Measurements from ENCODE around the gene CBX8. TPM values are rescaled to one million over a fixed set of nuclear protein-coding genes. Genes with fewer than 3 reads are reported as not detected.

CBX8 gene
- total RNA-seq, 2 experiments from 2014 or later = 7.0 to 9.4 TPM

GRCh38 chr17:79832218-79833109 is 35.6 kb upstream of the CBX8 start:
- H3K27ac Mint-ChIP-seq = no peak overlapping the region
- no peaks in the 10 kb centered on the region for H3K9me3 Mint-ChIP-seq
- peak; percentile 33 for DNase-seq
- peaks cover 15% of the 10 kb centered on the region for H3K36me3 Mint-ChIP-seq (ENCODE audit: low read depth)
- no peak overlapping the region for H3K4me3 Mint-ChIP-seq
- peaks cover 24% of the 10 kb centered on the region for H3K4me1 Mint-ChIP-seq (ENCODE audit: low read depth)
- ChIA-PET POLR2A (interaction anchor here (0.6 to 1.2 kb wide), 3 partner anchors 18 to 1143 kb away, joined by 3 to 6 read pairs (median 3); no protein-coding TSS in a partner anchor), CTCF (interaction anchor here (0.8 to 1.6 kb wide), 4 partner anchors 10 to 91 kb away, joined by 3 to 4 read pairs (median 3); no protein-coding TSS in a partner anchor)
- intact Hi-C loops (cut with micrococcal nuclease) = no loop called here
- peak; percentile 4 for ATAC-seq
- no peaks in the 10 kb centered on the region for H3K27me3 Mint-ChIP-seq
- no peak for TF ChIP-seq CTCF (IDR thresholded peaks at IDR 0.05)

GRCh38 chr17:79831265-79832217 is 34.7 kb upstream of the CBX8 start:
- Mint-ChIP-seq H3K9me3 (no peaks in the 10 kb centered on the region), H3K4me1 (ENCODE audit: low read depth) (peaks cover 18% of the 10 kb centered on the region), H3K36me3 (ENCODE audit: low read depth) (peaks cover 12% of the 10 kb centered on the region), H3K27me3 (peaks cover 3% of the 10 kb centered on the region), H3K4me3 (no peak overlapping the region), H3K27ac (no peak overlapping the region)
- no peak for TF ChIP-seq CTCF (IDR thresholded peaks at IDR 0.05)
- no peak for ATAC-seq
- no peak for DNase-seq
- ChIA-PET CTCF (interaction anchor here (0.9 to 1.4 kb wide), 2 partner anchors 9 to 11 kb away, joined by 3 read pairs; no protein-coding TSS in a partner anchor), POLR2A (interaction anchor here (0.6 to 1.3 kb wide), 3 partner anchors 18 to 1144 kb away, joined by 3 read pairs; no protein-coding TSS in a partner anchor)
- intact Hi-C loops (cut with micrococcal nuclease) = no loop called here

- CTCF ChIA-PET = interaction anchor here (0.9 to 1.4 kb wide), 4 partner anchors 10 to 41 kb away, joined by 3 to 4 read pairs (median 3); no protein-coding TSS in a partner anchor
- Mint-ChIP-seq H3K9me3 (no peaks in the 10 kb centered on the region), H3K27me3 (peaks cover 5% of the 10 kb centered on the region), H3K36me3 (ENCODE audit: low read depth) (peaks cover 12% of the 10 kb centered on the region), H3K4me1 (ENCODE audit: low read depth) (peaks cover 22% of the 10 kb centered on the region), H3K4me3 (no peak overlapping the region), H3K27ac (no peak overlapping the region)
- intact Hi-C loops (cut with micrococcal nuclease) = no loop called here
- no peak for DNase-seq
- ATAC-seq = no peak
- no peak for TF ChIP-seq CTCF (IDR thresholded peaks at IDR 0.05)
- POLR2A ChIA-PET = interaction anchor here (1.3 kb wide), 1 partner anchor 25 kb away, joined by 3 read pairs; no protein-coding TSS in a partner anchor
These were observed 33.9 kb upstream of the CBX8 start for GRCh38 chr17:79830763-79831264.

DNA sequence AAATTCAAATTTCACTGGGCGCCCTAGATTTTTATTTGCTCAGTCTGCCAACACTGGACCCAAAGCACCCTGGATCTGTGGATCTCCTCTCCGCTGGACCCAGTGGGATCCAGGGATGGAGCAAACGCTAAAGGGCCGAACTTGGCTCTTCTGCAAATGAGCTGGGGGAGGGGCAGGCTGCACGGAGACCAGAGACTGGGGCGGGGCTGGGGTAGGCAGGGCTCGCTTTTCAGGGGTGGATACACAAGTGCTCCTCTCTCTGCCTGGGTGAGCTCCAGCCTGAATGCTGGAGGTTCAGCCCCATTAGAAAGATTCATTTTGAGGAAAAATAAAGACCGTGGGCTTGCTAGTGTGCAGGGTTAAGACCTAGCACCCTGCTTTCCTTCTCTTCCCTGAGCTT is 33.4 kb upstream of the CBX8 start:
- ATAC-seq = no peak
- POLR2A ChIA-PET = interaction anchor here (1.3 kb wide), 1 partner anchor 25 kb away, joined by 3 read pairs; no protein-coding TSS in a partner anchor
- CTCF ChIA-PET = interaction anchor here (0.9 to 1.4 kb wide), 4 partner anchors 11 to 41 kb away, joined by 3 to 4 read pairs (median 3); no protein-coding TSS in a partner anchor
- Mint-ChIP-seq H3K27me3 (peaks cover 5% of the 10 kb centered on the region), H3K27ac (no peak overlapping the region), H3K4me1 (ENCODE audit: low read depth) (peaks cover 22% of the 10 kb centered on the region), H3K4me3 (no peak overlapping the region), H3K36me3 (ENCODE audit: low read depth) (peaks cover 11% of the 10 kb centered on the region), H3K9me3 (no peaks in the 10 kb centered on the region)
- TF ChIP-seq CTCF (IDR thresholded peaks at IDR 0.05) = no peak
- intact Hi-C loops (cut with micrococcal nuclease) = no loop called here
- no peak for DNase-seq
